AG04449 (cell line): Measurements from ENCODE around the gene MDH2.
"Not testable (repeated sequence)": the region's sequence is repeated elsewhere in the genome, so short reads cannot be mapped to it uniquely, and the experiment has no call there.

Source experiments
- CTCF ChIA-PET: fragments of 350-600 bp; formaldehyde crosslinking; extraction: SDS; loops from one replicate; lab custom pipeline; 2021; ENCODE audit warnings: antibody characterized with exemption; lab: Yijun Ruan, JAX
- POLR2A ChIA-PET: fragments of 400-600, 350-600 bp; formaldehyde crosslinking; extraction: SDS; loops from one replicate; lab custom pipeline; 2020; ENCODE audit warnings: antibody characterized with exemption, inconsistent platforms; lab: Yijun Ruan, JAX
- DNase-seq: peaks from one replicate; pipeline ENCODE4 v3.0.0-alpha.2; 2010; ENCODE audit warnings: low read depth, low spot score
- H3K4me3 ChIP-seq: 2 replicates; pipeline ENCODE4 v1.5.1; 2011; ENCODE audit warnings: low read depth, mild to moderate bottlenecking, control low read depth, low read length
- CTCF ChIP-seq: IDR thresholded peaks from one replicate; pipeline ENCODE4 v1.5.1; 2011; ENCODE audit warnings: mild to moderate bottlenecking, moderate library complexity, low read length, control low read depth, inconsistent platforms; ENCODE audit not compliant: insufficient read depth; ENCODE audit errors: missing control alignments

Gene MDH2, protein sequence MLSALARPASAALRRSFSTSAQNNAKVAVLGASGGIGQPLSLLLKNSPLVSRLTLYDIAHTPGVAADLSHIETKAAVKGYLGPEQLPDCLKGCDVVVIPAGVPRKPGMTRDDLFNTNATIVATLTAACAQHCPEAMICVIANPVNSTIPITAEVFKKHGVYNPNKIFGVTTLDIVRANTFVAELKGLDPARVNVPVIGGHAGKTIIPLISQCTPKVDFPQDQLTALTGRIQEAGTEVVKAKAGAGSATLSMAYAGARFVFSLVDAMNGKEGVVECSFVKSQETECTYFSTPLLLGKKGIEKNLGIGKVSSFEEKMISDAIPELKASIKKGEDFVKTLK

GRCh38 chr7:76047811-76048667 lies at the start of gene MDH2, which contains the start of gene STYXL1:
Gene MDH2, plus strand, starts transcription at chr7:76048106. Its CDS starts 55 bp downstream, at chr7:76048161.
Gene STYXL1, minus strand, starts transcription at chr7:76048000. Its CDS starts 17,477 bp downstream, at chr7:76030523.
- no peak for TF ChIP-seq CTCF
- DNase-seq = peak; percentile 63
- ChIA-PET POLR2A (interaction anchor here (0.6 to 1.6 kb wide), 8 partner anchors 10 to 1750 kb away, joined by 3 to 23 read pairs (median 4); no protein-coding TSS in a partner anchor), CTCF (interaction anchor here (0.8 to 2.4 kb wide), 8 partner anchors 13 to 267 kb away, joined by 3 to 10 read pairs (median 4); no protein-coding TSS in a partner anchor)
- peak within 1 kb of the TSS; percentile 94 for H3K4me3 ChIP-seq

DNA sequence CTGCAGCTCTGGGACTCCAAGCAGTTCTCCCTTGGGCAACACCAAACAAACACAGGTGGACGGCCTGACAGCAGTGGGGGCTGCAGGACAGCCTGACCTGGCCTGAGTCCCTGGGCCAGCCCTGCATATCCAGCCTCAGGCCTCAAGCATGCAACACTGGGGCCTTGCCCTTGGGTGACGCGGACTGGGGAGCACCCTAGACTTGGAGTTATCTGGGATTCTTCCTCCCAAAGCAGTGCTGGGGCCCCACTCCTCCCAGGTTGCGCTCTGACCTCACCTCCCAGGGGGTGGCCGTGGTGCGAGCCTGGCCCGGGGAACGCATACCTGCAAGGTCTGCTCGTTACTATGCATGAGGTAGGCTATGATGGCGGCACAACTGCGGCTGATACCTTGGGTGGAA lies 47.3 kb upstream of the MDH2 start:
- no peak for TF ChIP-seq CTCF
- ChIA-PET CTCF (no interaction called here), POLR2A (no interaction called here)
- no peak overlapping the region for H3K4me3 ChIP-seq
- no peak for DNase-seq

- no peak for TF ChIP-seq CTCF
- no peak overlapping the region for H3K4me3 ChIP-seq
- POLR2A ChIA-PET = no interaction called here
- DNase-seq = no peak
- CTCF ChIA-PET = interaction anchor here (0.8 kb wide), 1 partner anchor 9 kb away, joined by 4 read pairs; no protein-coding TSS in a partner anchor
These were observed 45.8 kb upstream of the MDH2 start for GRCh38 chr7:76002139-76002538.

DNA sequence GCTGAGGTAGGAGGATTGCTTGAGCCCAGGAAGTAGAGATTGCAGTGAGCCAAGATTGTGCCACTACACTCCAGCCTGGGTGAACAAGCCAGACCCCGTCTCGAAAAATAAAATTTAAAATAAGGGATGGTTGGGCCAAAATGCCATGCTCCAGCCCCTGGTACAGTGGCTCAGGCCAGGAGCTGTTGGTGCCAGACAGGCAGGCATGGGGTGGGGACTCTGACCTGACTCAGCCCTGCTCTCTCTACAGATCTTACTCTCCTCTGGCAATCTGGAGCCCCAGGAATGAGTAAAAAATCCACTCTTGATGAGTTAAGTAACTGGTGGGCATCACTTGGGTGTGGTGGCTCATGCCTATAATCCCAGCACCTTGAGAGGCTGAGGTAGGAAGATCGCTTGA lies 45.1 kb upstream of the MDH2 start:
- no peak for DNase-seq
- no peak for TF ChIP-seq CTCF
- ChIA-PET CTCF (interaction anchor here (1.5 kb wide), 1 partner anchor 18 kb away, joined by 4 read pairs; no protein-coding TSS in a partner anchor), POLR2A (no interaction called here)
- no peak overlapping the region for H3K4me3 ChIP-seq

DNA sequence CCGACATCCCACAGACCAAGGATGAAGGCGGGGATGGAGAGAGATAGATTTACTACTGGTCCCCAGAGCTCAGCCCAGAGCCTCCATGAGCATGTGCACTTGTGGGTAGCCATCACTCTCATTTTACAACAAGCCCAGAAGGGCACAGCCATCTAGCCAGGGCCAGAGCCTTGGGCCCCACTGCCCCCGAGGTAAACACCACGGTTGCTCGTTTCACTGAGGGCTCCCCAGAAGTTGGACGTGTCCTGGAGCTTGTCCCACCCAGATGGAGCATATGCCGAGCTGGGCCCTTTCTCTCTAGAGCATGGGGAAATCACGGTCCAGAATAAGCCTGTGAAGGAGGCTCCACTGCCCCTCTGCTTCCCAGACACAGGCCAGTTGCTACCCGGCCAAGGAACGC lies 44.6 kb upstream of the MDH2 start:
- no peak for DNase-seq
- no peak overlapping the region for H3K4me3 ChIP-seq
- ChIA-PET POLR2A (no interaction called here), CTCF (interaction anchor here (0.6 to 1.5 kb wide), 3 partner anchors 11 to 274 kb away, joined by 3 to 4 read pairs (median 3); no protein-coding TSS in a partner anchor)
- TF ChIP-seq CTCF = no peak

GRCh38 chr7:76005004-76005403 lies 42.9 kb upstream of the MDH2 start:
- DNase-seq, POLR2A ChIA-PET, H3K4me3 ChIP-seq, CTCF ChIA-PET: not testable (repeated sequence)
